Measurements from ENCODE around the gene GGA1. TPM values are rescaled to one million over a fixed set of nuclear protein-coding genes. Genes with fewer than 3 reads are reported as not detected.
A peak's percentile ranks its signal among the peaks of the same experiment; 100 is the strongest.

GGA1 gene
- total RNA-seq, 3 donors from 2014 or later = 73.3 to 79.5 (median 77.3) TPM

DNA sequence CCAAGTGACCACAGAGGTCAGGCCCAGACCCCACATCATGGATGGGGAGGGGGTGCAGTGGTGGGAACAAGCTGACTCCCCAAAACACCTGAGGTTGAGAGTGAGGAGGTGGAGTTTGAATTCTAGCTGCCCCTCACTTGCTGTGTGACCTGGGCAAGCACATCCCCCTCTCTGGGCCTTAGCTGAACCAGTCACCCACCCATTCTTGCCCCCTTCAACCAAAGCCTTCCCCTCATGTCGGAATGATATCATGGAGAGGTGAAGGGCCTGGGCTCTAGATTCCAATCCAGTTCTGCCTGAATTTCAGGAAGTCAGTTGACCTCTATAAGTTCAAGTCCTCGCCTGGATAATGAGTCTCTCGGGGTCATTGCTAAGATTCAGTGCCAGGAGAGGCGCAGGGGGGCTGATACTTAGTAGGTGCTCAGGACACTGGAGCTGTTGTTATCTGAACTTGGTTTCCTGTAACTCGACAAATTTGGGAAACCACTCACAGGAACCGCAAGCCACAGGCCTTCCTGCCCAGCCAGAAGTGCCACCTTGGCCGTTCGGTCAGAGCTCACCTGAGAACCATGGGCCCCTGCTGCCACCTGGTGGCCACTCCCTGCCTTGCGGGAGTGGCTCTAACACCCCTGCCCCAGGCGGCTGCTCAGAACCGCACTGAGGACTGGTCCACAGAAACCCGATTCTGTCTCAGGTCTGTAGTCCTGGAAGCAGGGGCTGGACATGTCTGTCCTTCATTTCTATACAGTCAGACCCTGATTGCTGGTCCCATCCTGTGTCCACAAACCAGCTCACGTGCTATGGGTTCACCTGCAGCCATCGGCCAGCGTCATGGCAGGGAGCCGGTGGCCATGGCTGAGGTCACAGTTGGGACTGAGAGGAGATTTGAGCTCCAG lies 41.5 kb upstream of the GGA1 start:
- H3K4me1 Mint-ChIP-seq (ENCODE audit: low read depth) = peaks cover 20% of the 10 kb centered on the region
- no peaks in the 10 kb centered on the region for H3K36me3 Mint-ChIP-seq (ENCODE audit: insufficient read depth)
- peak; percentile 90 for ATAC-seq
- H3K9me3 Mint-ChIP-seq = no peaks in the 10 kb centered on the region
- peak; percentile 90 for DNase-seq
- peak overlapping the region; percentile 21 for H3K4me3 Mint-ChIP-seq
- peaks cover 21% of the 10 kb centered on the region for H3K27me3 Mint-ChIP-seq (ENCODE audit: low read depth)

DNA sequence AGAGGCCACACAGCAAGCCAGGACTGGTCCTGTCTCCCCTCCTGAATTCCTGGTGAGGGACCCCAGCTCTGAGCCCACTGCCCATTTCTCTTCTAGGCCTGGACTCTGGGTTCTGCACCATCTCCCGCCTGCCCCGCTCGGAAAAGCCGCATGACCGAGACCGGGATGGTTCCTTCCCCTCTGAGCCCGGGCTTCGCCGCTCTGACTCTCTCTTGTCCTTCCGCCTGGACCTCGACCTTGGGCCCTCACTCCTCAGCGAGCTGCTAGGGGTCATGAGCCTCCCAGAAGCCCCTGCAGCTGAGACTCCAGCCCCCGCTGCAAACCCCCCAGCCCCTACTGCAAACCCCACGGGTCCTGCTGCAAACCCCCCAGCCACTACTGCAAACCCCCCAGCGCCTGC lies 40.6 kb upstream of the GGA1 start:
- peaks cover 14% of the 10 kb centered on the region for H3K27me3 Mint-ChIP-seq (ENCODE audit: low read depth)
- H3K4me1 Mint-ChIP-seq (ENCODE audit: low read depth) = peaks cover 18% of the 10 kb centered on the region
- no peak overlapping the region for H3K4me3 Mint-ChIP-seq
- ATAC-seq = no peak
- DNase-seq = no peak
- no peaks in the 10 kb centered on the region for H3K36me3 Mint-ChIP-seq (ENCODE audit: insufficient read depth)
- no peaks in the 10 kb centered on the region for H3K9me3 Mint-ChIP-seq

DNA sequence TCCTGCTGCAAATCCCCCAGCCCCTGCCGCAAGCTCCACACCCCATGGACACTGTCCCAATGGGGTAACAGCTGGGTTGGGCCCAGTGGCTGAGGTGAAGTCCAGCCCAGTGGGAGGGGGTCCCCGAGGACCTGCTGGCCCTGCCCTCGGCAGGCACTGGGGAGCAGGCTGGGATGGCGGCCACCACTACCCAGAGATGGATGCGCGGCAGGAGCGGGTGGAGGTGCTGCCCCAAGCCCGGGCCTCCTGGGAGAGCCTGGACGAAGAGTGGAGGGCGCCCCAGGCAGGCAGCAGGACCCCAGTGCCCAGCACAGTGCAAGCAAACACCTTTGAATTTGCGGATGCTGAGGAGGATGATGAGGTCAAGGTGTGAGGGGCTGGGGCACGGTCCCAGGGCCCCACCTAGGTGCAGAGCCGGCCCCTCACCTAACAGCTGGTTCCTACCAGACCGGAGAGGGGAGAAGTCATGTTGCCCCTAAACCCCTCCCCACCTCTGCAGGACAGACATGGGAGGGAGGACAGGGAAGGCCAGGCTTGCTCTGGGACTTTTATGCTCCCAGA lies 40.1 kb upstream of the GGA1 start:
- H3K36me3 Mint-ChIP-seq (ENCODE audit: insufficient read depth) = no peaks in the 10 kb centered on the region
- H3K4me3 Mint-ChIP-seq = no peak overlapping the region
- ATAC-seq (no peak), DNase-seq (no peak)
- no peaks in the 10 kb centered on the region for H3K9me3 Mint-ChIP-seq
- H3K27me3 Mint-ChIP-seq (ENCODE audit: low read depth) = peaks cover 9% of the 10 kb centered on the region
- peaks cover 17% of the 10 kb centered on the region for H3K4me1 Mint-ChIP-seq (ENCODE audit: low read depth)

DNA sequence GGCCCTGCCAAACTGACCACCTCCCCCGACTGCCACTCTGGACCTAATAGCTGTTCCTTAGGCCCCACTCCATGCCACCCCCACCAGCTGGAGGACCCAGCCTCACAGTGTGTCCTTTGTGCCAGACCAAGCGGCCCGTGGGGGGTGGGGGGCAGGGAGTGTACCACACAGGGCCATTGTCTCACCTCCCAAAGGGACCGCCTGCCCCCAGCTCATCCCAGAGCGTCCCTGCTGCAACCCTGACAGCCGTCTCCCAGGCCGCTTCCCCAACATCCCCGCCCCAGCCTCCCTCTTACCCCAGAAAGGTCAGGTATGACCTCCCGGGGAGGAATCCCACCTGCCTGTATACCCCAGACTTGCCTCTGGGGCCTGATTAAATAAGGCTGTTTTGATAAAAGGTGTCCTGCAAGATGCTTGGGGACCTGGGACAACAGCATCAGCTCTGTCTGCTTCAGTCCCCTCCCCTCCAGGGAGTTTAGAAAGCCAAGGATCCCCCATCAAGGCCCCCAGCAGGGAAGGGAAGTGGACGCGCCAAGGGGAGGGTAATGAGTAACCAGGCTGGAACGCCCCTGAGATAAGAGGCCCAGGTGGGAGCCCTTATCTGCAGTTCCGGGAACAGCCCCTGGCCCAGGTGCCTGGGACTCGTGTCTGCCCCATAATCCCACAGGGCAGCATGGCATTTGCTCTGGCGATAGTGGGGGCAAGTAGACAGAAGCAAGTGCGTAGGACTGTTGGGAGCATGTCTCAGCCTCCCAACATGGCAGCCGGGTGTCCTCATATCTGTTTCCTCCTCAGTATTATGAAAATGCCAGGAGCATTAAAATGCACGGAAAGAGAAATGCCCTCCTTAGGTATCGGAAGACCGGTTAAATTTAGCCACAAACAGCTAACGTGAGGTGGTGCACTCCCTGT lies 39.4 kb upstream of the GGA1 start:
- no peaks in the 10 kb centered on the region for H3K36me3 Mint-ChIP-seq (ENCODE audit: insufficient read depth)
- no peak overlapping the region for H3K4me3 Mint-ChIP-seq
- ATAC-seq (no peak), DNase-seq (no peak)
- H3K27me3 Mint-ChIP-seq (ENCODE audit: low read depth) = peaks cover 4% of the 10 kb centered on the region
- peaks cover 17% of the 10 kb centered on the region for H3K4me1 Mint-ChIP-seq (ENCODE audit: low read depth)
- no peaks in the 10 kb centered on the region for H3K9me3 Mint-ChIP-seq

DNA sequence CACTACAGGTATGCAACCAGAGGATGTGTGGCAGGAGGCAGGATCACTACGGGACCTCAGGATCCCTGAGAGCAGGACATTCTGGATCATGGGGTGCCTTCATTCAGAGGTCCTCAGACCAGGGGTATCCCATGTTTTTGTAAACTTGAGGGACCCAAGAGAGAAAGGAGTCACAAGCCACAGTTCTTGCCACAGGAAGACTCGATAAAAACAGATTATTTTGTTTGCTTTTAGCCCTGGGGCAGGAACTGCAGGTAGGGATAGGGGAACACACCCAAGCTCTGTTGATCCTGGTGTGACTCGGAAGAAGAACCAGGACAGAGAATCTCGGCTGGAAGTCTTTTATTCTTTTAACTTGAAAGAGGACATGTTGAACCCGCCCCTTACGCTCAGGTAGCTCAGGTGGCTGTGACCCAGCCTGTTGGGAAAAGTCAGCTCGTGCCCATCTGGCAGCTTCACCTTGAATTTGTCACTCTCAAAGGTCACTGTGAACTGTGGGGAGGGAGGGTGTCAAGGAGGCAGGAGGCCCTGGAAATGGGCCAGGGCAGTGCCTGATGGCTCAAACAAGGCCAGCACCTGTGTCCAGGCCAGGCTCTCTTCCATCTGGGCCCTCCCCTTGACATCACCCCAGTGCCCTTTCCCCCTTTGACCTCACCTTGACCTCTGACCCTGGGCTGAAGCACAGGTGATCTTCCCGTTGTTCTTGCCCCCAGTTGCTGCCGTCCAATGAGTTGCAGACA lies 38.5 kb upstream of the GGA1 start:
- Mint-ChIP-seq H3K9me3 (no peaks in the 10 kb centered on the region), H3K4me3 (no peak overlapping the region), H3K27me3 (ENCODE audit: low read depth) (peaks cover 7% of the 10 kb centered on the region), H3K4me1 (ENCODE audit: low read depth) (peaks cover 17% of the 10 kb centered on the region), H3K36me3 (ENCODE audit: insufficient read depth) (no peaks in the 10 kb centered on the region)
- ATAC-seq = no peak
- DNase-seq = no peak

DNA sequence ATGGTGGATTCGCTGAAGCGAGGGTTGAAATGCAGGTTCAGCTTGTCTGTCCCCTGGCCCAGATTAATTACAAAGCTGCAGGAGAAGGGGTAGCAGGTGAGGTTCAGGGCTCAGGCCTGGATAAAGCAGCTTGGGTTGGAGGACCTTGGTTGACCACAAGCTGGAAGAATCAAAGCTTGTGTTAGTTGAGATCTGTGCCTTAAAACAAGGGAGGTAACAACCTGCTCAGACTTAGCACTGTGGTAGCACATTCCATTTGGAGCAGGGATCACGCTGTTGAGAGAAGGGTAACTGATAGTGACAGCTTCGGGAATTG lies 38.0 kb upstream of the GGA1 start:
- Mint-ChIP-seq H3K4me3 (no peak overlapping the region), H3K4me1 (ENCODE audit: low read depth) (peaks cover 17% of the 10 kb centered on the region), H3K9me3 (no peaks in the 10 kb centered on the region), H3K36me3 (ENCODE audit: insufficient read depth) (no peaks in the 10 kb centered on the region), H3K27me3 (ENCODE audit: low read depth) (peaks cover 7% of the 10 kb centered on the region)
- no peak for ATAC-seq
- no peak for DNase-seq

DNA sequence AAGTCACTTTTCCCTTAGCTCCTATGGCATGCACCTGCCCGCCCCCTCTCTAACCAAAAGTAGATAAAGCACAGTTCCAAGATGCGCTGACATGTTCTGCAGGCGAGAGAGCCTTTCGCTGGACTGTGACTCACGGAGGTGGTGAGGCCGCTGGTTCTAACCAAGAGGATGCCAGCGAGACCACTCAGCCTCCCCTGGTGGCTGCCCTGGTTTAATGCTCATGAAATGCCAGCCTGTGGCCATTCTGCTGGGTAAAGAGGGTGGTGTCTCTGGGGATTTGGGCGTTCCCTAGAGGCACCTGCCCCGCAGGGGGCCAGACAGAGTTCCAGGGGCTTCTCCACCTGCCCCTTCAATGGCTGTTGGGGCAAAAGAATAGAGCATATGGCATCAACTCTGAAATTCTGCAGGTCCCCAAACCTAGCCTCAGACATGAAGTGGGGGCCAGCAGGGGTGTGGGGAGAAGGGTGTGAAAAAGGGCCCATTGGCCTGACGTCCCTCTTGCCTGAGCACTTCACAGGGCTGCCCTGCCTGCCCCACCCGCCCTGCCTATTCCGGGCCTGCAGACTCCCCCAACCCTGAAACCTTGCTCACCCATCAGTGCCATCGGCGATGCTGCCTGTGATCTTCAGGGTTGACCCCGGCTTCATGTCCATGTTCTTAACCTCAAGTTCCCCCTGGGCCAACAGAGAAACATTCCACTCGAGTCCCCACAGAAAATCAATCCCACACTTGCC lies 37.2 kb upstream of the GGA1 start:
- DNase-seq = no peak
- Mint-ChIP-seq H3K4me3 (no peak overlapping the region), H3K4me1 (ENCODE audit: low read depth) (peaks cover 10% of the 10 kb centered on the region), H3K27me3 (ENCODE audit: low read depth) (peaks cover 7% of the 10 kb centered on the region), H3K9me3 (no peaks in the 10 kb centered on the region), H3K36me3 (ENCODE audit: insufficient read depth) (no peaks in the 10 kb centered on the region)
- ATAC-seq = no peak

DNA sequence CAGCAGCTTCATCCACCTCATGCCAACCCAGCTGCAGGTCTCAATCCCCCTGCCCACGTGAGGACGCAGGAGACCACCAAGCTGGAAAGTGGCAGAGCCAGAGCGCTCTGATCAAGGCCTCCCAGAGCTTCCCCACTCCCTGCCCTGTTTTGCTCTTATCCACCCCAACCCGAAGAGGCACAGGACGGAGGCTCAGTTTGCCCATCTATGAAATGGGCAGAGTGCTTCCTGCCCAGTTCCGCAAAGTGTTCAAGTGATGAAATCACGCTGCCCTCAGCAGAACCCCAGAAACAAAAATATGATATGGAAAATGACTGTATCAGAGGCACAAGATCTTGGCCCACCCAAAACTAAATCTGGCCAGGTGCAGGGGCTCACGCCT lies 36.7 kb upstream of the GGA1 start:
- ATAC-seq = no peak

DNA sequence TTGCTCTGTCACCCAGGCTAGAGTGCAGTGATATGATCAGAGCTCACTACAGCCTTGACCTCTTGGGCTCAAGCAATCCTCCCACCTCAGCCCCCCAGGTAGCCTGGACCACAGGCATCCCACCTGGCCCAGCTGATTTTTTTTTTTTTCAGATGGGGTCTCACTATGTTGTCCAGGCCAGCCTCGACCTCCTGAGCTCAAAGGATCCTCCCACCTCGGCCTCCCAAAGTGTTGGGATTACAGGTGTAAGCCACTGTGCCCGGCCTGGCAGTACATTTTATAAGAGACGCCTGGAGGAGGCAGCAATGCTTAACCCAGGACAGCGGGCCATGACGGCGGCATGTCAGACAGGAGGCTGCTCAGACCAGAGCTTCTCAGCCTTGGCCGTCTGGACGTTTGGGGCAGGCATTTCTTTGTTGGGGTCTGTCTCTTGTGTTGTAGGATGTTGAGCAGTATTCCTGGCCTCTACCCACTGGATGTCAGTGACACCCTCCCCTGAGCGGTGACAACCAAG lies 33.1 kb upstream of the GGA1 start:
- Mint-ChIP-seq H3K4me3 (no peak overlapping the region), H3K36me3 (ENCODE audit: insufficient read depth) (no peaks in the 10 kb centered on the region), H3K27me3 (ENCODE audit: low read depth) (peaks cover 9% of the 10 kb centered on the region), H3K4me1 (ENCODE audit: low read depth) (peaks cover 9% of the 10 kb centered on the region), H3K9me3 (no peaks in the 10 kb centered on the region)
- DNase-seq = no peak
- ATAC-seq = no peak

More for the DNA sequence above, 36.7 kb upstream of the GGA1 start:
- peaks cover 7% of the 10 kb centered on the region for H3K27me3 Mint-ChIP-seq (ENCODE audit: low read depth)
- no peaks in the 10 kb centered on the region for H3K9me3 Mint-ChIP-seq
- peaks cover 5% of the 10 kb centered on the region for H3K4me1 Mint-ChIP-seq (ENCODE audit: low read depth)
- no peak for DNase-seq
- H3K36me3 Mint-ChIP-seq (ENCODE audit: insufficient read depth) = no peaks in the 10 kb centered on the region
- H3K4me3 Mint-ChIP-seq = no peak overlapping the region

DNA sequence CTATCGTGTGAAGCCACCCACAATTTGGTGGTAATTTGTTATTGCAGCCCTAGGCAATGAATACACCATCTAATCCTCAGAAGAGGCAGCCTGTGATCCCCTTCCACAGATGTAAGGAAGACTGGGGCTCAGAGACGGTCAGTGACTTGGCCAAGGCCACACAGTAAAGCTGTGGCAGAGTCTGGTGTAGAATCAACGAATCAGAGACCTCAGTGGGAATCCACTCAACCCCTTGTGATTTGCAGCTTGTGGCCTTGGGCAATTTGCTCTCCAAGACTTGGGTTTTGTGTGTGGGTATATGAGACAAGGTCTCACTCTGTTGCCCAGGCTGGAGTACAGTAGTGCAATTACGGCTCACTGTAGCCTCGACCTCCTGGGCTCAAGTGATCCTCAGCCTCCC lies 30.6 kb upstream of the GGA1 start:
- H3K9me3 Mint-ChIP-seq = no peaks in the 10 kb centered on the region
- no peak overlapping the region for H3K4me3 Mint-ChIP-seq
- no peak for DNase-seq
- peaks cover 12% of the 10 kb centered on the region for H3K4me1 Mint-ChIP-seq (ENCODE audit: low read depth)
- H3K36me3 Mint-ChIP-seq (ENCODE audit: insufficient read depth) = no peaks in the 10 kb centered on the region
- H3K27me3 Mint-ChIP-seq (ENCODE audit: low read depth) = peaks cover 6% of the 10 kb centered on the region
- ATAC-seq = no peak

DNA sequence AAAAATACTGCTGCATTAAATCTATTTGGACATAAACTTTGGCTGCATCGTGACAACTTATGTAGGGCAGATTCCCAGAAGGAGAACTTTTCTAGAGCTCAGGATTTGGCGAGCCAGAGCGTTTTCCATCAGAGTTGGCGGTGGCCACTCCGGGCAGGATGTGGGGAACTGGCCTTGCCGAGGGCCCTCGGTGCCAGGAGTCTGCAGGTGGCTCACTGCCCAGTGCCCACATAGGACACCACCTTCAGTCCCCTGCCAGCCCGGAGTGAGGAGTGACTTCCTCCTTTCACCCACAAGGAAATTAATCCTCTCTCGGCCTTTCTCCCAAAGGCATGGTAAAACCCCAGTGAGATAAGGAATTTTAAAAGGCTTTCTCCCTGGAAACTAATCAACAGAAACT lies 27.1 kb upstream of the GGA1 start:
- ATAC-seq = no peak
- no peak overlapping the region for H3K4me3 Mint-ChIP-seq
- H3K9me3 Mint-ChIP-seq = no peaks in the 10 kb centered on the region
- H3K27me3 Mint-ChIP-seq (ENCODE audit: low read depth) = peaks cover 10% of the 10 kb centered on the region
- H3K4me1 Mint-ChIP-seq (ENCODE audit: low read depth) = peaks cover 12% of the 10 kb centered on the region
- no peak for DNase-seq
- H3K36me3 Mint-ChIP-seq (ENCODE audit: insufficient read depth) = no peaks in the 10 kb centered on the region

DNA sequence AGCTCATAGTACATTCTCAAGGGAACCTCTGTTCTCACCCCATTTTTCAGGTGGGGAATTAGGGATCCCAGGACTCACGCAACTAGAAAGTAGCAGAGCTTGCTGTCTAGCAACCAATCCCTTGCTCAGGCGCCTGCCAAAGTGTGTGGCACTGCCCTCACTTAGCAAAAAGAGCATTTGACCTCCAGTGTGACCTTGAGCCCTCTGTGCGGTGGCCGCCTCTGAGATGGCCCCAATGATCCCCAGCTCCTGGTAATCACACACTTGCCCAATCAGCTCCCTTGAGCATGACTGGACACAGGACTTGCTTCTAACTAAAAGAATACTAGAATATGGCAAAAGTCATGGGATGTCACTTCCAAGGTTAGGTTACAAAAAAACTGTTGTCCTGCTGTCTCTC lies 26.1 kb upstream of the GGA1 start:
- peaks cover 12% of the 10 kb centered on the region for H3K4me1 Mint-ChIP-seq (ENCODE audit: low read depth)
- H3K27me3 Mint-ChIP-seq (ENCODE audit: low read depth) = peaks cover 13% of the 10 kb centered on the region
- no peaks in the 10 kb centered on the region for H3K9me3 Mint-ChIP-seq
- H3K36me3 Mint-ChIP-seq (ENCODE audit: insufficient read depth) = no peaks in the 10 kb centered on the region
- DNase-seq (no peak), ATAC-seq (no peak)
- H3K4me3 Mint-ChIP-seq = no peak overlapping the region

DNA sequence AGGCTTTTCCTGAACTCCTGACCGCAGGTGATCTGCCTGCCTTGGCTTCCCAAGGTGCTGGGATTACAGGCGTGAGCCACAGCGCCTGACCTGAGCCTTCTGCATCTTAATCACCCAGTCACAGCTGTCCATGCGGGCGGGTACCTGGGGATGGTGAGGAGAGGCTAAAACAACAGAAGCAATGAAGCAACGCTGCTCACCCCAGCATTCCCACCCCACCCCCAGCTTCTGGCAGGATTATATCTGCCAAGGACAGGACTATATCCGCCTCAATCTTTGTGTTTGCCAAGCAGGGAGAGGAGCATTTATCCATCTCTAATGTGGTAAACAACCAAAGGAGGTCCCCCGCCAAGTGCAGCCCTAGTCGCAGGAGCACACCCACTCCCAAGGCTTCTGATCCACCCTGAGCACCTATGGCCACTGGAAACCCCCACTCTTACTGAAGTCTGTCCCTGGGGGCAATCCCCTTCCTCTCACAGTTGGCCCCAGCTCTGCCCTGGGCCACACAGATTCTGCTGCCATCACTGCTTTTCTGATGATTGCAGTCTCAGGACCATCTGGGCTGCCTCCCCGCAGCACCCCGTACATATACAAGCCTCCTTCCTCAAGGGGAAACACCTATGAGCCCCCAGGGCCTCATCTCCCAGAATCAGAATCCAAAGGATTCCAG lies 20.0 kb upstream of the GGA1 start:
- H3K4me3 Mint-ChIP-seq = no peak overlapping the region
- no peaks in the 10 kb centered on the region for H3K9me3 Mint-ChIP-seq
- H3K4me1 Mint-ChIP-seq (ENCODE audit: low read depth) = peaks cover 11% of the 10 kb centered on the region
- DNase-seq (no peak), ATAC-seq (no peak)
- H3K27me3 Mint-ChIP-seq (ENCODE audit: low read depth) = peaks cover 18% of the 10 kb centered on the region
- H3K36me3 Mint-ChIP-seq (ENCODE audit: insufficient read depth) = no peaks in the 10 kb centered on the region
